ENCODE data around the gene SLC10A6.
"Not testable (repeated sequence)": the region's sequence is repeated elsewhere in the genome, so short reads cannot be mapped to it uniquely, and the experiment has no call there.

The SLC10A6 gene

DNA sequence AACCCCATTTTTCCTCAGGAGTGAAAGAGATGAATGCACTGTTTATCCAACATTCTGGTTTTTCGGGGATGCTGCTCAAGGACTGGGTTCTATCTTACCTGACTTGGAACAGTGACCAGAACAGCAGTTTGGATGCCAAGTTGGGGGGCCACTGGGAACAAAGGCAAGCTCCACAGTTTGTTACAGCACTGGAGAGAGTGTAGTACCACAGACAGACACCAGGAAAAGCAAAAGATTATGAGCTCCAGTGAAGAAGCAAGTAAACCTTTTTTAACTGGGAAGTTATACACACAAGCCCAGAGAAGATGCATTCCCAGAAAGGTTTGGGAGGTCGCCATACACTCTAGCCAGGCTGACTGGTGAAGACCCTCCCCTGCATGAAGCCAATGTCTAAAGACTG, 29.5 kb upstream of the SLC10A6 start:
- no CpG with 5 or more reads among the region's 2 CpGs for WGBS (ENCODE audit: extremely low coverage, insufficient coverage, low lambda C conversion rate)
- Histone ChIP-seq H3K4me2 (ENCODE audit: low read length) (no peak overlapping the region), H4K8ac (ENCODE audit: low read depth, low read length) (no peak overlapping the region), H2AK5ac (ENCODE audit: low read length) (no peak overlapping the region), H3K4me1 (ENCODE audit: control insufficient read depth, low read depth, low read length) (no peaks in the 10 kb centered on the region), H3K79me2 (ENCODE audit: control insufficient read depth, insufficient read depth, low read length) (no peaks in the 10 kb centered on the region), H3K4me3 (ENCODE audit: low read length) (no peak overlapping the region), H3K9ac (ENCODE audit: low read length) (no peak overlapping the region), H3K23ac (ENCODE audit: low read length) (no peak overlapping the region), H3K27me3 (ENCODE audit: insufficient read depth, low read length, poor library complexity) (no peaks in the 10 kb centered on the region), H4K5ac (ENCODE audit: low read length) (no peak overlapping the region), H3K18ac (ENCODE audit: low read length) (no peak overlapping the region), H3K79me1 (ENCODE audit: low read length) (no peaks in the 10 kb centered on the region), H2BK5ac (ENCODE audit: low read length) (no peak overlapping the region), H3K27ac (ENCODE audit: low read depth, low read length) (no peak overlapping the region), H2BK120ac (ENCODE audit: low read depth, low read length) (no peak overlapping the region), H2BK15ac (replicated peaks; ENCODE audit: low read depth) (no peak overlapping the region), H3K4ac (ENCODE audit: low read depth, low read length) (no peak overlapping the region), H3K36me3 (ENCODE audit: control insufficient read depth, insufficient read depth, low read length) (no peaks in the 10 kb centered on the region), H3K56ac (ENCODE audit: low read length) (no peak overlapping the region)
- DNase-seq = peak; percentile 48

DNA sequence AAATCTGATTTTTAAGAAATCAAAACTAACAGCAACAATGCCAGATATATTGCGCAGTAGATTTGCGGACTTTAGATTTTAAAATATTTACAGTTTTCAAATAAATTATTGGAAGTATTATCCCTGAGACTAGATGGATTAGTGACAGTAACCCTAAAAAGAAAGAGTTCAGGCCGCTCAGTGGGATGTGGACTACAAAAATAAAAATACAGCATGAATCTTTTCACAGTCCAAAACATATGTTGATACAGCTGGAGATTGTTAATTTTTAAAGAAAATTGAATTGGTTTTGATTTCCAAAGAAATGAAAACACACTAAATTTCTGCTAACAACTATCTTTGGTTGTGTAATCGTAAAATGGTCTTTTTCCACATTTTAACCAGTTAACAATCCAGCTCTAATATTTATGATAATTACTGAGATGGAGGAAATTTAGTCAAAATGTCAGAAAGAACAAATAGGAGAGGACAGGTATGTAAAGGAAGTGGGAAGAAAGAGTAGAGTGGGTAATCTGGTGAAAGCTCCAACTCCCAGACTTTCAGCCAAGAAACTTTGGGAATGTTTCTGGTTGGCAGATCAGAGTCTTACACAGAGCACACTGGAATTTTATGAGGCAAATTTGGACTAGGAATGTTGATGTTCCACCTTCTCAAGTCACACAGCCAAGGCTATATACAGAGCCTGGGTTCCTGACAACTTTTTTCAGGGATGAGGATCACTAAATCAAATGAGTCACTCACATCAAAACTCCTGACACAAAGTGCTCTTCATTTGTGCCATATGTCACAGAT, 27.9 kb upstream of the SLC10A6 start:
- DNase-seq = no peak
- Histone ChIP-seq H3K4ac (ENCODE audit: low read depth, low read length) (no peak overlapping the region), H3K56ac (ENCODE audit: low read length) (no peak overlapping the region), H4K8ac (ENCODE audit: low read depth, low read length) (no peak overlapping the region), H3K27me3 (ENCODE audit: insufficient read depth, low read length, poor library complexity) (no peaks in the 10 kb centered on the region), H2BK15ac (replicated peaks; ENCODE audit: low read depth) (no peak overlapping the region), H3K18ac (ENCODE audit: low read length) (no peak overlapping the region), H3K9ac (ENCODE audit: low read length) (no peak overlapping the region), H3K79me2 (ENCODE audit: control insufficient read depth, insufficient read depth, low read length) (no peaks in the 10 kb centered on the region), H2BK5ac (ENCODE audit: low read length) (no peak overlapping the region), H3K79me1 (ENCODE audit: low read length) (no peaks in the 10 kb centered on the region), H4K5ac (ENCODE audit: low read length) (no peak overlapping the region), H3K27ac (ENCODE audit: low read depth, low read length) (no peak overlapping the region), H3K4me3 (ENCODE audit: low read length) (no peak overlapping the region), H3K36me3 (ENCODE audit: control insufficient read depth, insufficient read depth, low read length) (no peaks in the 10 kb centered on the region), H3K4me2 (ENCODE audit: low read length) (no peak overlapping the region), H2BK120ac (ENCODE audit: low read depth, low read length) (no peak overlapping the region), H3K23ac (ENCODE audit: low read length) (no peak overlapping the region), H3K4me1 (ENCODE audit: control insufficient read depth, low read depth, low read length) (no peaks in the 10 kb centered on the region), H2AK5ac (ENCODE audit: low read length) (no peak overlapping the region)
- WGBS (ENCODE audit: extremely low coverage, insufficient coverage, low lambda C conversion rate) = no CpG with 5 or more reads among the region's 4 CpGs

DNA sequence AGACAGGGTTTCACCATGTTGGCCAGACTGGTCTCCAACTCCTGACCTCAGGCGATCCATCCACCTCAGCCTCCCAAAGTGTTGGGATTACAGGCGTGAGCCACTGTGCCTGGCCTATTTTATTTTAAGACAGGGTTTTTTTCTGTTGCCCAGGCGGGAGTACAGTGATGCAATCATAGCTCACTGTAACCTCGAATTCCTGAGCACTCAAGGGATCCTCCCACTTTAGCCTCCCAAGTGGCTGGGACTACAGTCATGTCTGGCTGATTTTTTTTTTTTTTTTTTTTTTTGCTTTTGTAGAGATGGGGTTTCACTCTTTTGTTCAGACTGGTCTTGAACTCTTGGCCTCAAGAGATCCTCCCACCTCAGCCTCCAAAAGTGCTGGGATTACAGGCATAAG, 26.3 kb upstream of the SLC10A6 start:
- not testable (repeated sequence) for H3K79me1 ChIP-seq (ENCODE audit: low read length); H4K5ac ChIP-seq (ENCODE audit: low read length); H3K27ac ChIP-seq (ENCODE audit: low read depth, low read length); H3K23ac ChIP-seq (ENCODE audit: low read length); H2BK5ac ChIP-seq (ENCODE audit: low read length); H3K4me3 ChIP-seq (ENCODE audit: low read length); H3K27me3 ChIP-seq (ENCODE audit: insufficient read depth, low read length, poor library complexity); H4K8ac ChIP-seq (ENCODE audit: low read depth, low read length); H3K4me1 ChIP-seq (ENCODE audit: control insufficient read depth, low read depth, low read length); H2BK120ac ChIP-seq (ENCODE audit: low read depth, low read length); H3K56ac ChIP-seq (ENCODE audit: low read length); H2BK15ac ChIP-seq (replicated peaks; ENCODE audit: low read depth); DNase-seq; H3K18ac ChIP-seq (ENCODE audit: low read length); H2AK5ac ChIP-seq (ENCODE audit: low read length); H3K36me3 ChIP-seq (ENCODE audit: control insufficient read depth, insufficient read depth, low read length); H3K79me2 ChIP-seq (ENCODE audit: control insufficient read depth, insufficient read depth, low read length); H3K4ac ChIP-seq (ENCODE audit: low read depth, low read length); H3K9ac ChIP-seq (ENCODE audit: low read length); H3K4me2 ChIP-seq (ENCODE audit: low read length)
- WGBS (ENCODE audit: extremely low coverage, insufficient coverage, low lambda C conversion rate) = no CpG with 5 or more reads among the region's 4 CpGs

DNA sequence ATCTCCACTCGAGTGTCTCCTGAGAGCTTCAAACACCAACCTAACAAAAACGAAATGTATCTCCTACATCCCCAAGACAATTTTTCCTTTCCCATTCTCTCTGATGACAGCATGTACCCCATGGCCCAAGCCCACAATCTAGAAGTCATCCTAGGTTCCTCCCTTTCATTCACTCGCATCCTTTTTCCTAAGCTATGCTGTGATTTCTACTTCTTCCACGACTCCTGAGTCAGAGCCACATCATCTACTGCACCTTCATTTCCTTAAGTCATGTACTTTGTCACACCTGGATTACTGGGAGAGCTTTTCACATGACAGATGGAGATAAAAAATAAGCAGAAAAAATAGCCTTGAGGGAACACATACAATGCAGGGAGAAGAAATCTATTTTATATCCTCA, 23.0 kb upstream of the SLC10A6 start:
- no peak for DNase-seq
- no peak overlapping the region for H3K56ac ChIP-seq (ENCODE audit: low read length)
- no peaks in the 10 kb centered on the region for H3K36me3 ChIP-seq (ENCODE audit: control insufficient read depth, insufficient read depth, low read length)
- no peak overlapping the region for H3K4ac ChIP-seq (ENCODE audit: low read depth, low read length)
- no peak overlapping the region for H4K5ac ChIP-seq (ENCODE audit: low read length)
- H2BK15ac ChIP-seq (replicated peaks; ENCODE audit: low read depth) = no peak overlapping the region
- no peak overlapping the region for H3K4me3 ChIP-seq (ENCODE audit: low read length)
- no peak overlapping the region for H2BK5ac ChIP-seq (ENCODE audit: low read length)
- H3K4me1 ChIP-seq (ENCODE audit: control insufficient read depth, low read depth, low read length) = no peaks in the 10 kb centered on the region
- H4K8ac ChIP-seq (ENCODE audit: low read depth, low read length) = no peak overlapping the region
- no peak overlapping the region for H3K4me2 ChIP-seq (ENCODE audit: low read length)
- no peak overlapping the region for H2BK120ac ChIP-seq (ENCODE audit: low read depth, low read length)
- H3K79me1 ChIP-seq (ENCODE audit: low read length) = no peaks in the 10 kb centered on the region
- WGBS (ENCODE audit: extremely low coverage, insufficient coverage, low lambda C conversion rate) = no CpG with 5 or more reads among the region's 4 CpGs
- no peak overlapping the region for H3K23ac ChIP-seq (ENCODE audit: low read length)
- no peak overlapping the region for H3K9ac ChIP-seq (ENCODE audit: low read length)
- H3K27me3 ChIP-seq (ENCODE audit: insufficient read depth, low read length, poor library complexity) = no peaks in the 10 kb centered on the region
- H3K18ac ChIP-seq (ENCODE audit: low read length) = no peak overlapping the region
- H3K79me2 ChIP-seq (ENCODE audit: control insufficient read depth, insufficient read depth, low read length) = no peaks in the 10 kb centered on the region
- no peak overlapping the region for H3K27ac ChIP-seq (ENCODE audit: low read depth, low read length)
- H2AK5ac ChIP-seq (ENCODE audit: low read length) = no peak overlapping the region

DNA sequence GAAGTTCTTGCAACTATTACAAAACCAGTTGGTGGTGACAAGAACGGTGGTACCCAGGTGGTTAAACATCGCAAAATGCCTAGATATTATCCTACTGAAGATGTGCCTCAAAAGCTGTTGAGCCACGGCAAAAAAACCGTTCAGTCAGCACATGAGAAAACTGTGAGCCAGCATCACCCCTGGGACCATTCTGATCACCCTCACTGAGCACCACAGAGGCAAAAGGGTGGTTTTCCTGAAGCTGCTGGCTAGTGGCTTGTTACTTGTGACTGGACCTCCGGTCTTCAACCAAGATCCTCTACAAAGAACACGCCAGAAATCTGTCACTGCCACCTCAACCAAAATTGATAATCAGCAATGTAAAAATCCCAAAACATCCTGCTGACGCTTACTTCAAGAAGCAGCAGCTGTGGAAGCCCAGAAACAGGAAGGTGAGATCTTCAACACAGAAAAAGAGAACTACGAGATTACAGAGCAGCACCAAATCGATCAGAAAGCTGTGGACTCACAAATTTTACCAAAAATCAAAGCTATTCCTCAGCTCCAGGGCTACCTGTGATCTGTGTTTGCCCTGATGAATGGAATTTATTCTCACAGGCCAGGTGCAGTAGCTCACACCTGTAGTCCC, 21.4 kb upstream of the SLC10A6 start:
- H2BK15ac ChIP-seq (replicated peaks; ENCODE audit: low read depth) = no peak overlapping the region
- WGBS (ENCODE audit: extremely low coverage, insufficient coverage, low lambda C conversion rate) = no CpG with 5 or more reads among the region's 9 CpGs
- H3K4me3 ChIP-seq (ENCODE audit: low read length) = no peak overlapping the region
- H3K27ac ChIP-seq (ENCODE audit: low read depth, low read length) = no peak overlapping the region
- H3K4me1 ChIP-seq (ENCODE audit: control insufficient read depth, low read depth, low read length) = no peaks in the 10 kb centered on the region
- H3K4ac ChIP-seq (ENCODE audit: low read depth, low read length) = no peak overlapping the region
- H3K56ac ChIP-seq (ENCODE audit: low read length) = no peak overlapping the region
- no peak overlapping the region for H2AK5ac ChIP-seq (ENCODE audit: low read length)
- H3K27me3 ChIP-seq (ENCODE audit: insufficient read depth, low read length, poor library complexity) = no peaks in the 10 kb centered on the region
- no peak overlapping the region for H2BK120ac ChIP-seq (ENCODE audit: low read depth, low read length)
- no peaks in the 10 kb centered on the region for H3K79me2 ChIP-seq (ENCODE audit: control insufficient read depth, insufficient read depth, low read length)
- no peaks in the 10 kb centered on the region for H3K79me1 ChIP-seq (ENCODE audit: low read length)
- H3K18ac ChIP-seq (ENCODE audit: low read length) = no peak overlapping the region
- no peak overlapping the region for H4K8ac ChIP-seq (ENCODE audit: low read depth, low read length)
- no peak overlapping the region for H3K23ac ChIP-seq (ENCODE audit: low read length)
- no peak overlapping the region for H3K9ac ChIP-seq (ENCODE audit: low read length)
- no peaks in the 10 kb centered on the region for H3K36me3 ChIP-seq (ENCODE audit: control insufficient read depth, insufficient read depth, low read length)
- no peak for DNase-seq
- H2BK5ac ChIP-seq (ENCODE audit: low read length) = no peak overlapping the region
- H3K4me2 ChIP-seq (ENCODE audit: low read length) = no peak overlapping the region
- no peak overlapping the region for H4K5ac ChIP-seq (ENCODE audit: low read length)
